Prostate gland (tissue), 2 donors: Measurements from ENCODE around the gene TRIM7.

Source experiments
- CTCF ChIP-seq, 4 experiments: fragments of 200-600 bp in 2 of 4; fragments of 450-650 bp in 2 of 4; sonication (generic) in 2 of 4; IDR thresholded peaks; 1 replicate in 3 of 4; 2 replicates in 1 of 4; pipeline ENCODE4 v1.5.1; 2016 to 2019; ENCODE audit warnings: antibody characterized with exemption in 4 of 4, mild to moderate bottlenecking in 2 of 4, moderate library complexity in 2 of 4
- POLR2A ChIP-seq: fragments of 450-650 bp; IDR thresholded peaks from one replicate; pipeline ENCODE4 v1.6.1; 2016; ENCODE audit warnings: antibody characterized with exemption, mild to moderate bottlenecking
- POLR2AphosphoS5 ChIP-seq: sonication (generic); formaldehyde crosslinking; IDR thresholded peaks from one replicate; pipeline ENCODE4 v1.6.1; 2017; ENCODE audit warnings: antibody characterized with exemption

GRCh38 chr5:181230551-181230950 is 25.6 kb upstream of the TRIM7 start:
- TF ChIP-seq CTCF (IDR thresholded peaks at IDR 0.05) (no peak), POLR2A (no peak), POLR2AphosphoS5 (no peak)
